Gastrocnemius medialis (tissue), 4 donors: ENCODE data around the gene AP1G2. TPM values are rescaled to one million over a fixed set of nuclear protein-coding genes. Genes with fewer than 3 reads are reported as not detected.

ENCODE experiments used
- ATAC-seq, 2 donors: fragments of 150-250 bp; one replicate each; pipeline ENCODE4 v1.9.1; 2016
- DNase-seq, 2 donors: peaks; one replicate each; pipeline ENCODE4 v3.0.0-alpha.2; 2019
- H3K27ac ChIP-seq, 4 donors: fragments of 200-600 bp; sonication (generic); 1 replicate in 1 of 4; 2 replicates in 3 of 4; pipeline ENCODE4 v1.5.1; 2016 to 2018; ENCODE audit warnings: mild to moderate bottlenecking in 2 of 4, moderate library complexity in 1 of 4
- H3K27me3 ChIP-seq, 3 donors: fragments of 200-600 bp; sonication (generic) in 2 of 3; 1 replicate in 1 of 3; 2 replicates in 2 of 3; pipeline versions ENCODE4 v1.5.1 to v1.6.0; 2016 to 2019; ENCODE audit warnings: mild to moderate bottlenecking in 1 of 3, moderate library complexity in 1 of 3
- H3K36me3 ChIP-seq, 2 donors: fragments of 200-600 bp; sonication (generic) in 1 of 2; one replicate each; pipeline ENCODE4 v1.5.1; 2017 to 2018
- H3K4me1 ChIP-seq, 2 donors: fragments of 200-600 bp; sonication (generic) in 1 of 2; one replicate each; pipeline ENCODE4 v1.5.1; 2016 to 2017; ENCODE audit warnings: mild to moderate bottlenecking in 2 of 2
- H3K4me3 ChIP-seq, 4 donors: fragments of 200-600 bp; sonication (generic) in 3 of 4; 1 replicate in 1 of 4; 2 replicates in 3 of 4; pipeline ENCODE4 v1.5.1; 2016 to 2019; ENCODE audit warnings: mild to moderate bottlenecking in 2 of 4
- H3K9me3 ChIP-seq, 3 donors: fragments of 200-600 bp; sonication (generic) in 2 of 3; 1 replicate in 1 of 3; 2 replicates in 2 of 3; pipeline ENCODE4 v1.5.1; 2016 to 2019
- POLR2A ChIP-seq, 2 donors: fragments of 450-650 bp; IDR thresholded peaks; one replicate each; pipeline ENCODE4 v1.6.1; 2017; ENCODE audit warnings: antibody characterized with exemption in 2 of 2, mild to moderate bottlenecking in 2 of 2, moderate library complexity in 2 of 2
- in situ Hi-C, 4 donors: fragments of 200-750 bp; cut with MboI; loops; one replicate each; pipeline versions ENCODE4 v1.15.0 to v1.8.0; 2017; ENCODE audit warnings: low sequenced_read_pairs in 4 of 4
- intact Hi-C: fragments of 100-400 bp; cut with DNase I; formaldehyde crosslinking; loops from one replicate; pipeline ENCODE4 v1.15.1; 2023; ENCODE audit warnings: low total_unique reads
- total RNA-seq, 4 donors: library from RNA; depleted of rRNA; stranded (reverse); fragments of >200 nt; gene quantifications; one replicate each; pipeline versions ENCODE4 v1.1.0 to v1.2.3, GENCODE V29; 2016
- TF ChIP-seq, protein P1 (sequence below), 5 experiments: fragments of 450-650 bp in 3 of 5; fragments of 200-600 bp in 2 of 5; sonication (generic) in 2 of 5; IDR thresholded peaks in 4 of 5; conservative IDR thresholded peaks in 1 of 5; 1 replicate in 4 of 5; 2 replicates in 1 of 5; pipeline ENCODE4 v1.5.1; 2016 to 2019; ENCODE audit warnings: antibody characterized with exemption in 5 of 5, mild to moderate bottlenecking in 3 of 5, moderate library complexity in 3 of 5

AP1G2 gene
- total RNA-seq, 4 donors from 2014 or later = 1.5 to 31.5 (median 7.8) TPM

- H3K36me3 ChIP-seq = no peaks in the 10 kb centered on the region
- intact Hi-C loops (no loop called here), in situ Hi-C loops (no loop called here)
- no peaks in the 10 kb centered on the region for H3K9me3 ChIP-seq
- no peaks in the 10 kb centered on the region for H3K27me3 ChIP-seq
- TF ChIP-seq, protein P1, sequence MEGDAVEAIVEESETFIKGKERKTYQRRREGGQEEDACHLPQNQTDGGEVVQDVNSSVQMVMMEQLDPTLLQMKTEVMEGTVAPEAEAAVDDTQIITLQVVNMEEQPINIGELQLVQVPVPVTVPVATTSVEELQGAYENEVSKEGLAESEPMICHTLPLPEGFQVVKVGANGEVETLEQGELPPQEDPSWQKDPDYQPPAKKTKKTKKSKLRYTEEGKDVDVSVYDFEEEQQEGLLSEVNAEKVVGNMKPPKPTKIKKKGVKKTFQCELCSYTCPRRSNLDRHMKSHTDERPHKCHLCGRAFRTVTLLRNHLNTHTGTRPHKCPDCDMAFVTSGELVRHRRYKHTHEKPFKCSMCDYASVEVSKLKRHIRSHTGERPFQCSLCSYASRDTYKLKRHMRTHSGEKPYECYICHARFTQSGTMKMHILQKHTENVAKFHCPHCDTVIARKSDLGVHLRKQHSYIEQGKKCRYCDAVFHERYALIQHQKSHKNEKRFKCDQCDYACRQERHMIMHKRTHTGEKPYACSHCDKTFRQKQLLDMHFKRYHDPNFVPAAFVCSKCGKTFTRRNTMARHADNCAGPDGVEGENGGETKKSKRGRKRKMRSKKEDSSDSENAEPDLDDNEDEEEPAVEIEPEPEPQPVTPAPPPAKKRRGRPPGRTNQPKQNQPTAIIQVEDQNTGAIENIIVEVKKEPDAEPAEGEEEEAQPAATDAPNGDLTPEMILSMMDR (IDR thresholded peaks at IDR 0.05 in 4 of 5, conservative IDR thresholded peaks at IDR 0.05 in 1 of 5) = no peak
- no peak for TF ChIP-seq POLR2A (IDR thresholded peaks at IDR 0.05)
- no peak for DNase-seq
- no peak for ATAC-seq
- no peak overlapping the region for H3K27ac ChIP-seq
- no peak overlapping the region for H3K4me3 ChIP-seq
- H3K4me1 ChIP-seq = no peaks in the 10 kb centered on the region
Observed at GRCh38 chr14:23532658-23533057, 34.9 kb downstream of the AP1G2 start.

GRCh38 chr14:23531391-23531790 is 36.2 kb downstream of the AP1G2 start:
- in situ Hi-C loops (no loop called here), intact Hi-C loops (no loop called here)
- H3K4me3 ChIP-seq = no peak overlapping the region
- no peaks in the 10 kb centered on the region for H3K27me3 ChIP-seq
- DNase-seq (no peak), ATAC-seq (no peak)
- no peaks in the 10 kb centered on the region for H3K4me1 ChIP-seq
- H3K27ac ChIP-seq = no peak overlapping the region
- TF ChIP-seq POLR2A (IDR thresholded peaks at IDR 0.05) = no peak
- TF ChIP-seq, protein P1 (IDR thresholded peaks at IDR 0.05 in 4 of 5, conservative IDR thresholded peaks at IDR 0.05 in 1 of 5) = no peak
- no peaks in the 10 kb centered on the region for H3K36me3 ChIP-seq
- no peaks in the 10 kb centered on the region for H3K9me3 ChIP-seq

DNA sequence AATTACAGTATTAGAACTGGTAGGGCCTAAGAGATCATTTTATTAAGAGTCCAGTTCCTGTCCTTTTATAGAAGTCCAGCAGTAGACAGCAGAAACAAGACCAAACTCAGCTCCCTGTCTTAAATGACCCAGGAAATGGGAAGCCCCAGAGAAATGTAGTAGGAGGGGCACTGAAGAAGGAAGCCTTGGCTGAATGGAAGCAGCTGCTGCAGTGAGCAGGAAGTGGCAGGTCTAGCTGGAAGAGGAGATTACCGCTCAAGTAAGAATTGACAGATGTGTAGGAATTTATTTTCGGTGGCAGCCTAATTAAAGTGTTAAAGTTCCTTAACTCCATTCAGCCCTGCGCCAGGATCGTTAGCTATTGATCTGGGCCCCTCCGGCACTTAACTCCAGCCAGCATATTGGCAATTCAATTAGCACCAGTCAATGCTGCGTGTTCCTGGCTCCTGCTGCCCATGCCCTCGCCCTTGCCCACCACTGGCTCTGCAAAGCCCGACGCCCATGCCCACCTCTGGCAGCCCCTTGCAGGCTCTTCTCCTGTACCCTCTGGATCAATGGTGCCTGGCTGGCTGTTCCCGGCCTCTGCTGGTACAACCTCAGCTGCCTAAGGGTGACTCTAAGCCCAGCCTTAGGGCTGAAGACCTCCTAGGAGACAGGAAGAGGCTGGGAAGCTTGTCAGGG is 37.1 kb downstream of the AP1G2 start:
- in situ Hi-C loops (no loop called here), intact Hi-C loops (no loop called here)
- Histone ChIP-seq H3K4me1 (no peaks in the 10 kb centered on the region), H3K36me3 (no peaks in the 10 kb centered on the region), H3K9me3 (no peaks in the 10 kb centered on the region), H3K4me3 (no peak overlapping the region), H3K27ac (no peak overlapping the region), H3K27me3 (no peaks in the 10 kb centered on the region)
- ATAC-seq (no peak), DNase-seq (no peak)
- TF ChIP-seq, protein P1 (IDR thresholded peaks at IDR 0.05 in 4 of 5, conservative IDR thresholded peaks at IDR 0.05 in 1 of 5) = no peak
- TF ChIP-seq POLR2A (IDR thresholded peaks at IDR 0.05) = no peak

- Histone ChIP-seq H3K4me1 (no peaks in the 10 kb centered on the region), H3K27ac (no peak overlapping the region), H3K27me3 (no peaks in the 10 kb centered on the region), H3K9me3 (no peaks in the 10 kb centered on the region), H3K36me3 (no peaks in the 10 kb centered on the region), H3K4me3 (no peak overlapping the region)
- intact Hi-C loops = no loop called here
- in situ Hi-C loops = no loop called here
- ATAC-seq (no peak), DNase-seq (no peak)
- no peak for TF ChIP-seq POLR2A (IDR thresholded peaks at IDR 0.05)
- TF ChIP-seq, protein P1 (IDR thresholded peaks at IDR 0.05 in 4 of 5, conservative IDR thresholded peaks at IDR 0.05 in 1 of 5) = no peak
Observed at GRCh38 chr14:23529016-23529415, 38.6 kb downstream of the AP1G2 start.

DNA sequence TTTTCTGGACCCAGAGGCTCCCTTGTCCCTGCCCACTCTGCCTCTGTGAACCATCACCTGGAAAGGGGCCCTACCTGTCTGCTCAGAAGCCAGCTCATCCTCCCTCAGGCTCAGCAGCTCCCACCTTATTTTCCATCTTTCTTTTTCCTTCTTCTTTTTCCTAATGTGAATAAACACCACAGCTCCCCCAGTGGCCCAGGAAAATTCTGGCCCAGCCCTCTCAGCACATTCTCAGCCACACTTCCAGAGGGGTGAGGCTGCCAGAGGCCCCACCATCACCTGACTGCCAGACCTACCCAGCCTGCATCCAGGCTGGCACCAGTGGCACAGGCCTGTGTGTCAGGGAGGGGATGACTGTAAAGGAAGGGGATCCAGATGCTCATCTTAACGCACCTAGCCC is 39.0 kb downstream of the AP1G2 start:
- no peak for ATAC-seq
- intact Hi-C loops = no loop called here
- H3K4me1 ChIP-seq = no peaks in the 10 kb centered on the region
- no peak overlapping the region for H3K4me3 ChIP-seq
- H3K27me3 ChIP-seq = no peaks in the 10 kb centered on the region
- no peak for TF ChIP-seq POLR2A (IDR thresholded peaks at IDR 0.05)
- TF ChIP-seq, protein P1 (IDR thresholded peaks at IDR 0.05 in 4 of 5, conservative IDR thresholded peaks at IDR 0.05 in 1 of 5) = no peak
- in situ Hi-C loops = no loop called here
- DNase-seq = no peak
- no peak overlapping the region for H3K27ac ChIP-seq
- no peaks in the 10 kb centered on the region for H3K36me3 ChIP-seq
- no peaks in the 10 kb centered on the region for H3K9me3 ChIP-seq
